Activated CD4-positive, alpha-beta T cell treated with anti-CD3 and anti-CD28 coated beads, Interleukin-2, amount 10 ng/mL, durations not matched to agents 24 days and 14 days (primary cell): ENCODE data around the gene F10. TPM values are rescaled to one million over a fixed set of nuclear protein-coding genes. Genes with fewer than 3 reads are reported as not detected.

Experiments
- DNase-seq: peaks from one replicate; pipeline ENCODE4 v3.0.0; 2022
- H3K27ac Mint-ChIP-seq: one replicate; pipeline ENCODE4 v1.8.0; 2022; ENCODE audit warnings: mild to moderate bottlenecking, mixed read lengths
- H3K27me3 Mint-ChIP-seq: one replicate; pipeline ENCODE4 v1.8.0; 2022; ENCODE audit warnings: mixed read lengths
- H3K36me3 Mint-ChIP-seq: one replicate; pipeline ENCODE4 v1.8.0; 2022; ENCODE audit warnings: low read depth, mild to moderate bottlenecking, mixed read lengths
- H3K4me1 Mint-ChIP-seq: one replicate; pipeline ENCODE4 v1.8.0; 2021; ENCODE audit warnings: mixed read lengths
- H3K4me3 Mint-ChIP-seq: one replicate; pipeline ENCODE4 v1.8.0; 2022; ENCODE audit warnings: mild to moderate bottlenecking, moderate library complexity, mixed read lengths
- H3K9me3 Mint-ChIP-seq: one replicate; pipeline ENCODE4 v1.8.0; 2021; ENCODE audit warnings: mixed read lengths
- intact Hi-C: fragments of 100-400 bp; cut with micrococcal nuclease; formaldehyde crosslinking; loops from one replicate; pipeline ENCODE4 v1.15.1; 2023
- total RNA-seq: library from RNA; stranded (reverse); gene quantifications from 2 replicates; pipeline ENCODE4 v1.2.3, GENCODE V29; 2022

Gene F10
- total RNA-seq, 1 donor from 2014 or later, result not detected

DNA sequence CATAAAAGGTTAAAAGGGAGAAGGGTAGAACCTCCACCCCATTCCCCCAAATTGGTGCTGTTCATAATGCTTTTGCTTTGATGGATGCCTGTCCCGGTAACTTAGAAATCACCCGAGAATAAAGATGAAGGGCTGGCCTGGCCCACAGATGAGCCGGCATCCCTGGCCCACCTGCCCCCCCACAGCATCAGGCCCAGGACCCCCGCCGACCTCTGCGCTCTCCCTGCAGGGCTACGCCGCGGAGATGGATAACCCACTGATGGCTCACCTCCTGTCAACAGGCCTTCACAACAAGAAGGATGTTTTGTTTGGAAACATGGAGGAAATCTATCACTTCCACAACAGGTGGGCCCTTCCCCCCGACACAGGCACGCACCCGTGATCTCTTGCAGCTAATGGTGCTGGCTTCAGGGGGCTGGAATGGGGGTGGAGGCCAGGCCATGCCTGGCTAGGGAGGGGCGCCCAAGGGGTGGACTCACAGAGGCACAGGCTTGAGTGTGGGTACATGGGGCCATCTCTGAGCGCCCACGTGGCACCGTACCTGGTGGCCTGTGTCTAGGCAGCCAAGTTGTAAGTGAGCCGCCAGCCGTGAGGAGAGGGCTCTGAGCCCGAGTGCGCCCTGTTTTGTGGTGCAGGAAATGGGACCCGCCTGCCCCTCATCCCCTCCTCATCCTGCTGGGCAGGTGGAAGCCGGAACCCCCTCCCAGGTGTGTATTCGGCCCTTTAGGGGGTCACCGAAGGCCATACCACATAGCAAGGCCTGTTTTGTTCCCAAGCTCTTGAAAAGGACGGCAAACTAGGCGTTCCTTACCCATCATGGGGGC lies 40.2 kb upstream of the F10 start:
- H3K27me3 Mint-ChIP-seq, result no peaks in the 10 kb centered on the region
- H3K4me3 Mint-ChIP-seq, result no peak overlapping the region
- no peaks in the 10 kb centered on the region for H3K9me3 Mint-ChIP-seq
- intact Hi-C loops, result no loop called here
- H3K36me3 Mint-ChIP-seq, result no peaks in the 10 kb centered on the region
- no peak overlapping the region for H3K27ac Mint-ChIP-seq
- no peaks in the 10 kb centered on the region for H3K4me1 Mint-ChIP-seq
- no peak for DNase-seq

DNA sequence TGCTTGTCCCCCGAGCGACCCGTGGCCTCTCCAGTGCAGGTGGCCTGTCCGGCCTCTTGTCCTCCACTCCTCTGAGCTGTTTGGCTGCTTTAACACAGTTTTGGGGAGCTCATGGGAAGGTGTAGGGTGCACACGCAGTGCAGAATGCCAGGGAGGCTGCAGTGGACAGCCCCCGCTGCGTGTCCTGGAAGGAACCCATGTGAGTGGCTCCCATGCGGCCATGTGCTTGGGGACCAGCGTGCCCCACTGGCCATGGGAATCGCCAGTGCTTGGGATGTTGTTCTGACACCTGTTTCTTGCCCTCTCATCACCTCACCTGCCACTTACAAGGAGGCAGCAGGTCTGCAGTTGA lies 39.6 kb upstream of the F10 start:
- intact Hi-C loops, result no loop called here
- H3K27ac Mint-ChIP-seq, result no peak overlapping the region
- H3K36me3 Mint-ChIP-seq, result no peaks in the 10 kb centered on the region
- no peak overlapping the region for H3K4me3 Mint-ChIP-seq
- no peaks in the 10 kb centered on the region for H3K27me3 Mint-ChIP-seq
- no peak for DNase-seq
- H3K4me1 Mint-ChIP-seq, result no peaks in the 10 kb centered on the region
- H3K9me3 Mint-ChIP-seq, result no peaks in the 10 kb centered on the region

DNA sequence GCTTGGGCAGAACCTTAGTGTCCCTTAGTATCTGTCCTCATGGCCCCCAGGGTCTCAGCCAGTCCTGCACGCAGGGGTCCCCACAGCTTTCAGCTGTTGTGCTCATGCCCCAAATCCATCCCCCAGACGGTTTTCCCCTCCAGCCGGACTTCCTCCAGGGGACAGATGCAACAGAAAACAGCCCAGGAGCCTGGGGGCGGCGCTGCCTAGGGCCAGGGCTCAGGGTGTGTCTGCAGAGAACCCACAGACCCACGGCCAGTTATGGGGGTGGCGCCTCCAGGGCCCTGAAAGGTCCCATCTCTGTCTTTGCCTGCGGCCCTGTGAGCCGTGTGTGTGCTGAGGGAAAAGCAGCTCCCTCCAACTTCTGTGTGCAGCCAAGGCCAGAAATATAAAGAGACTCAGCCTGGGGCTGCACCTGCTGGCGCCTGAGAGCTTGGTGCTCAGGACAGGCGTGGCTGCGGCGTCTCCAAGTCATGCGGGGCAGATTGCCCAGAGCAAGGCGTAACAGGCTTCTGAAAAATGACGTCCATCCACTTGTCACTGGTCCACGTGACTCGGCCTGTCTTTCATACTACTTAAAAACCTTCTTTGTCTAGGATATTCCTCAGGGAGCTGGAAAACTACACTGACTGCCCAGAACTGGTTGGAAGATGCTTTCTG lies 39.1 kb upstream of the F10 start:
- Mint-ChIP-seq H3K4me3 (no peak overlapping the region), H3K9me3 (no peaks in the 10 kb centered on the region), H3K27me3 (no peaks in the 10 kb centered on the region), H3K36me3 (no peaks in the 10 kb centered on the region), H3K27ac (no peak overlapping the region), H3K4me1 (no peaks in the 10 kb centered on the region)
- intact Hi-C loops, result no loop called here
- no peak for DNase-seq

DNA sequence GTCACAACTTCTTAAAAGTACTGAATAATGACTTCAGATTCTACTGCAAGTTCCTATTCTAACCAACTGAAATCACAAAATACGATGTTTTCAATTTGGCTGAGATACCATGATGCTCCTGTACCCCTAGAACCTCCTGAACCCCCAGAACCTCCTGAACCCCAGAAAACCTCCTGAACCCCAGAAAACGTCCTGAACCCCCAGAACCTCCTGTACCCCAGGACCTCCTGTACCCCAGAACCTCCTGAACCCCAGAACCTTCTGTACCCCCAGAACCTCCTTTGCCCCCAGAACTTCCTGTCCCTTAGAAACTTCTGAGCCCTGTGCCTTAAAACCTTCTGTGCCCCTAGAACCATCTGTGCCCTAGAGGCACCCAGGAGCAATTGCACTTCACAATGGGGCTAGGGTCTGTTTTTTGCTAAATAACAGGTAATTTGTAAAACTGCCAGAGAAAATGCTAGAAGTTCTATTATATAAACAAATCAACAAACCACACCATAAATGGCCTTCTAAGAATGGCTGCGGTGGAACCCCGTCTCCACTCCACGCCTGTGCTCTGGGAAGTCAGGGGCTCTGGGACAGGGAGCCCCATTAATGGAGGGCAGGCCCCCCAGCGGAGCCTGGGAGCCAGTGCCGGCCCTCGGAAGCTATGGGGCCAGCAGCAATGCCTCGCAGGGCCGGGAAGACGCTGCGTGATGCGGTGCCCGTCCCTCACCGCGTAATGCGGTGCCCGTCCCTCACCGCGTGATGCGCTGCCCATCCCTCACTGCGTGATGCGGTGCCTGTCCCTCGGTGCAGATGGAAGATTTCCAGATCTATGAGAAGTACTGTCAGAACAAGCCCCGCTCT lies 38.3 kb upstream of the F10 start:
- Mint-ChIP-seq H3K27ac (no peak overlapping the region), H3K27me3 (no peaks in the 10 kb centered on the region), H3K4me3 (no peak overlapping the region), H3K9me3 (no peaks in the 10 kb centered on the region), H3K36me3 (no peaks in the 10 kb centered on the region), H3K4me1 (no peaks in the 10 kb centered on the region)
- DNase-seq, result no peak
- intact Hi-C loops, result no loop called here

GRCh38 chr13:113084943-113085540 lies 37.6 kb upstream of the F10 start:
- Mint-ChIP-seq H3K36me3 (no peaks in the 10 kb centered on the region), H3K27ac (no peak overlapping the region), H3K9me3 (no peaks in the 10 kb centered on the region), H3K4me1 (no peaks in the 10 kb centered on the region), H3K4me3 (no peak overlapping the region), H3K27me3 (no peaks in the 10 kb centered on the region)
- intact Hi-C loops, result no loop called here
- DNase-seq, result no peak

- no peaks in the 10 kb centered on the region for H3K9me3 Mint-ChIP-seq
- H3K27ac Mint-ChIP-seq, result no peak overlapping the region
- H3K27me3 Mint-ChIP-seq, result no peaks in the 10 kb centered on the region
- no peak for DNase-seq
- H3K4me3 Mint-ChIP-seq, result no peak overlapping the region
- no peaks in the 10 kb centered on the region for H3K4me1 Mint-ChIP-seq
- no peaks in the 10 kb centered on the region for H3K36me3 Mint-ChIP-seq
- intact Hi-C loops, result no loop called here
Observed at GRCh38 chr13:113086031-113086750, 36.4 kb upstream of the F10 start.

DNA sequence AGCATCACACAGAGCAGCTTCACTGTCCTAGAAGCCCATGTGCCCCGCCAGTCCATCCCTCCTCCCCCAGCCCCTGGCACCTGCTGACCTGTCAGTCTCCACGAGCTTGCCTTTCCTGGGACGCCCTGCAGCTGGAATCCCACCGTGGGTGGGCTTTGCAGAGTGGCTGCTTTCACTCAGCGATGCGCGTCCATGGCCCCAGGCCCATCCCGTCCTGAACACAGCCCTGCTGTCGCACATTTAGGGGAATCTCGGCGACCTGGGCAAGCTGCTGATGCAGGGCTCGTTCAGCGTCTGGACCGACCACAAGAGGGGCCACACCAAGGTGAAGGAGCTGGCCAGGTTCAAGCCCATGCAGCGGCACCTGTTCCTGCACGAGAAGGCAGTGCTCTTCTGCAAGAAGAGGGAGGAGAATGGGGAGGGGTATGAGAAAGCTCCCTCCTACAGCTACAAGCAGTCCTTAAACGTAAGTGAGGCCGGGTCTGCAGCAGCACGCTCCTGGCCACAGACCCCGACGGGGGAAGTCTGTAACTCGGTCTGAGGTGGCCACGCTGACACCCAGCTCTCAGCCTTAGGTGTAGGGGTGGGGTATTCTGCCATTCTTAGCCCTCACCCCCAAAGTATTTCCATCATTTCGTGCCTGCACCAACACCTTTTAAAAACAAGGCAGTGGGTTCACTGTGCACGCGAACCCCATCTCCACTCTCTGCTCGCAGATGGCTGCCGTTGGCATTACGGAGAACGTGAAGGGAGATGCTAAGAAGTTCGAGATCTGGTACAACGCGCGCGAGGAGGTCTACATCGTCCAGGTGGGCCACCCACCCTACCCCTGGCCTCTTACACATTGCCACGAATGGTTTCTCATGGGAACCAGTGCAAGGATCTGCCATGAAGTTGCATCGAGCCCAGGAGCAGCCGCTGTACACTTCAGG lies 35.3 kb upstream of the F10 start:
- intact Hi-C loops, result no loop called here
- Mint-ChIP-seq H3K27ac (no peak overlapping the region), H3K9me3 (no peaks in the 10 kb centered on the region)

GRCh38 chr13:113087923-113088690 lies 34.5 kb upstream of the F10 start:
- H3K36me3 Mint-ChIP-seq, result no peaks in the 10 kb centered on the region
- H3K27me3 Mint-ChIP-seq, result no peaks in the 10 kb centered on the region
- no peak for DNase-seq
- H3K4me1 Mint-ChIP-seq, result no peaks in the 10 kb centered on the region
- H3K27ac Mint-ChIP-seq, result no peak overlapping the region
- no peaks in the 10 kb centered on the region for H3K9me3 Mint-ChIP-seq
- no peak overlapping the region for H3K4me3 Mint-ChIP-seq
- intact Hi-C loops, result no loop called here

More for the DNA sequence above, 35.3 kb upstream of the F10 start:
- H3K36me3 Mint-ChIP-seq, result no peaks in the 10 kb centered on the region
- H3K27me3 Mint-ChIP-seq, result no peaks in the 10 kb centered on the region
- DNase-seq, result no peak
- no peaks in the 10 kb centered on the region for H3K4me1 Mint-ChIP-seq
- H3K4me3 Mint-ChIP-seq, result no peak overlapping the region

GRCh38 chr13:113088691-113089020 lies 33.9 kb upstream of the F10 start:
- Mint-ChIP-seq H3K9me3 (no peaks in the 10 kb centered on the region), H3K36me3 (no peaks in the 10 kb centered on the region), H3K4me3 (no peak overlapping the region), H3K27ac (no peak overlapping the region), H3K4me1 (no peaks in the 10 kb centered on the region), H3K27me3 (no peaks in the 10 kb centered on the region)
- intact Hi-C loops, result no loop called here
- no peak for DNase-seq

- no peak for DNase-seq
- no peaks in the 10 kb centered on the region for H3K36me3 Mint-ChIP-seq
- intact Hi-C loops, result no loop called here
- no peak overlapping the region for H3K27ac Mint-ChIP-seq
- H3K9me3 Mint-ChIP-seq, result no peaks in the 10 kb centered on the region
- no peak overlapping the region for H3K4me3 Mint-ChIP-seq
- H3K4me1 Mint-ChIP-seq, result no peaks in the 10 kb centered on the region
- H3K27me3 Mint-ChIP-seq, result no peaks in the 10 kb centered on the region
Observed at GRCh38 chr13:113089693-113090414, 32.7 kb upstream of the F10 start.

DNA sequence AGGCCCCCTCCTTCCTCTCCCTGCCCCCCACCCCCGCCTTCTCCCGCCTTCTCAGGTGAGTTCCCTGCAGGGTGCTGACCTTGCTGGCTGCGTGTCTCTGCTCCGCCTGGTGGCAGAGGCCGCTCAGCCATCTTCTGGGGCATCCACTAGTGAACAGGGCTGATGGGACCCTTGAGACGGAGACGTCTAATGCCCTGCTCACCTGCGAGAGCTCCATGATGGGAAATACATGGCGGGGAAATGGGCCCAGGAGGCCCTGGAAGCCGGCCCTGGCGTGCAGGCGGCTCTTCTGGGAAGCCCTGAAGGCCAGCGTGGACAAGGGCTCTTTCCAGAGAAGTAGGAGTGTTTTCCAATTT lies 32.2 kb upstream of the F10 start:
- no peaks in the 10 kb centered on the region for H3K27me3 Mint-ChIP-seq
- intact Hi-C loops, result no loop called here
- no peak overlapping the region for H3K27ac Mint-ChIP-seq
- H3K4me3 Mint-ChIP-seq, result no peak overlapping the region
- no peaks in the 10 kb centered on the region for H3K9me3 Mint-ChIP-seq
- no peak for DNase-seq
- H3K36me3 Mint-ChIP-seq, result no peaks in the 10 kb centered on the region
- no peaks in the 10 kb centered on the region for H3K4me1 Mint-ChIP-seq

GRCh38 chr13:113090806-113091205 lies 31.8 kb upstream of the F10 start:
- intact Hi-C loops, result no loop called here
- H3K4me1 Mint-ChIP-seq, result no peaks in the 10 kb centered on the region
- H3K4me3 Mint-ChIP-seq, result no peak overlapping the region
- DNase-seq, result no peak
- no peaks in the 10 kb centered on the region for H3K27me3 Mint-ChIP-seq
- no peaks in the 10 kb centered on the region for H3K36me3 Mint-ChIP-seq
- H3K27ac Mint-ChIP-seq, result no peak overlapping the region
- H3K9me3 Mint-ChIP-seq, result no peaks in the 10 kb centered on the region
